Measurements from ENCODE around the gene RERE.

GRCh38 chr1:8363767-8364301, 453.6 kb downstream of the RERE start:
- no peak for TF ChIP-seq CTCF (IDR thresholded peaks at IDR 0.05)
- TF ChIP-seq EZH2phosphoT487 (IDR thresholded peaks at IDR 0.05; ENCODE audit: borderline replicate concordance, low read depth), result no peak
- TF ChIP-seq RAD21 (IDR thresholded peaks at IDR 0.05; ENCODE audit: low read length), result no peak

Measured in SK-N-SH (cell line).